Naive thymus-derived CD4-positive, alpha-beta T cell (primary cell): ENCODE results near the gene BCAS3. TPM values are rescaled to one million over a fixed set of nuclear protein-coding genes. Genes with fewer than 3 reads are reported as not detected.

Experiments used
- ATAC-seq: fragments of 150-1000 bp; cut with Tn5 transposase; 2 replicates; pipeline ENCODE4 v1.10.0; 2021; ENCODE audit warnings: mild to moderate bottlenecking, moderate library complexity
- CTCF ChIA-PET: fragments of 350-600 bp; sonication (Branson Sonifier 250); formaldehyde crosslinking; loops from one replicate; lab custom pipeline; 2021; ENCODE audit warnings: antibody characterized with exemption; lab: Charles Lee
- POLR2A ChIA-PET: fragments of 350-600 bp; sonication (Branson Sonifier 250); formaldehyde crosslinking; loops from one replicate; lab custom pipeline; 2021; ENCODE audit warnings: antibody characterized with exemption, inconsistent platforms; lab: Charles Lee
- DNase-seq, 9 donors: peaks; one replicate each; pipeline versions ENCODE4 v3.0.0 to v3.0.0-alpha.2; 2020 to 2022; ENCODE audit warnings: mixed read lengths in 1 of 9
- H3K27ac ChIP-seq: one replicate; pipeline ENCODE4 v1.7.0; 2013; ENCODE audit warnings: mild to moderate bottlenecking, low read depth, low read length, moderate library complexity
- H3K27me3 ChIP-seq, 2 donors: one replicate each; pipeline ENCODE4 v1.7.0; 2013; ENCODE audit warnings: low read length in 2 of 2, mild to moderate bottlenecking in 2 of 2, moderate library complexity in 2 of 2; ENCODE audit not compliant: control insufficient read depth in 2 of 2, insufficient read depth in 2 of 2
- H3K36me3 ChIP-seq, 3 experiments: 1 replicate in 2 of 3; 2 replicates in 1 of 3; pipeline ENCODE4 v1.7.0; 2013; ENCODE audit warnings: low read length in 3 of 3, mild to moderate bottlenecking in 3 of 3, moderate library complexity in 1 of 3; ENCODE audit not compliant: insufficient read depth in 3 of 3, control insufficient read depth in 2 of 3
- H3K4me1 ChIP-seq, 2 donors: one replicate each; pipeline ENCODE4 v1.7.0; 2013; ENCODE audit warnings: low read length in 2 of 2, mild to moderate bottlenecking in 2 of 2, moderate library complexity in 1 of 2; ENCODE audit not compliant: control insufficient read depth in 2 of 2, insufficient read depth in 2 of 2
- H3K4me3 ChIP-seq: 2 replicates; pipeline ENCODE4 v1.7.0; 2013; ENCODE audit warnings: mild to moderate bottlenecking, low read length
- H3K9me3 ChIP-seq, 3 experiments: 1 replicate in 2 of 3; 2 replicates in 1 of 3; pipeline ENCODE4 v1.7.0; 2013; ENCODE audit warnings: low read length in 3 of 3; ENCODE audit not compliant: control insufficient read depth in 2 of 3
- H3K27ac Mint-ChIP-seq, 9 donors: one replicate each; pipeline ENCODE4 v1.8.0; 2020 to 2022; ENCODE audit warnings: mixed read lengths in 9 of 9, mild to moderate bottlenecking in 8 of 9, moderate library complexity in 5 of 9, inconsistent platforms in 2 of 9
- H3K27me3 Mint-ChIP-seq, 5 donors: one replicate each; pipeline ENCODE4 v1.8.0; 2021 to 2022; ENCODE audit warnings: mixed read lengths in 5 of 5, mild to moderate bottlenecking in 1 of 5
- H3K36me3 Mint-ChIP-seq, 5 donors: one replicate each; pipeline ENCODE4 v1.8.0; 2020 to 2022; ENCODE audit warnings: mixed read lengths in 5 of 5, mild to moderate bottlenecking in 3 of 5, inconsistent platforms in 1 of 5
- H3K4me1 Mint-ChIP-seq, 7 donors: one replicate each; pipeline ENCODE4 v1.8.0; 2020 to 2022; ENCODE audit warnings: mixed read lengths in 7 of 7, mild to moderate bottlenecking in 3 of 7, inconsistent platforms in 1 of 7
- H3K4me3 Mint-ChIP-seq, 10 donors: one replicate each; pipeline ENCODE4 v1.8.0; 2020 to 2022; ENCODE audit warnings: mild to moderate bottlenecking in 10 of 10, mixed read lengths in 10 of 10, moderate library complexity in 6 of 10, inconsistent platforms in 2 of 10
- H3K9me3 Mint-ChIP-seq, 11 donors: one replicate each; pipeline ENCODE4 v1.8.0; 2020 to 2022; ENCODE audit warnings: mixed read lengths in 11 of 11, mild to moderate bottlenecking in 4 of 11, inconsistent platforms in 1 of 11, moderate library complexity in 1 of 11
- intact Hi-C, 2 donors: fragments of 100-400 bp; cut with micrococcal nuclease; formaldehyde crosslinking; loops; one replicate each; pipeline ENCODE4 v1.15.1; 2023
- polyA plus RNA-seq, 2 donors: library from polyadenylated mRNA; unstranded; fragments of 300-500 nt; fragmentation: Illumina TruSeq; gene quantifications; one replicate each; pipeline ENCODE4 v1.2.3, GENCODE V29; 2021
- total RNA-seq, 6 experiments: library from RNA in 5 of 6; stranded (reverse) in 5 of 6; gene quantifications; 1 replicate in 5 of 6; 2 replicates in 1 of 6; pipeline ENCODE4 v1.2.3 and lab custom pipeline; 2021 to 2026

BCAS3 gene
- total and polyA plus RNA-seq, 7 experiments from 2014 or later = 18.4 to 57.8 (median 37.5) TPM

DNA sequence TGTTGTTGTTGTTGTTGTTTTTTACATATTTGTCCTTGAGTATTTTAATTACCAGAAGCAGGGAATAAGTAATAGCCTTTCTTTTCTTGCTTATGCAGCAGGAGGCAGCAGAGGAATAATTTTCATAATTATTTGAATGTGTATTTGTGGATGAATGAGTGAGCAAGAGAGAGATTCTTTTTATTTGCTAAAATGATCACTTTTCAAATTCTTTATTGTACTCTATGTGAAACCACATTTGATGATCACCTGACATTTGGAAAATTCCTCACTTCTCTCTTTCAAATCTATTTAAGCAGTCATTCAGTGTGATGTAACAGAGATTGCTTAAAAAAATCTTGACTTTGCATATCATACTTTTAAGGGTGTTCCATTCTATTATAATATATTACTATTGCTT lies 223.6 kb downstream of the BCAS3 start:
- Mint-ChIP-seq H3K36me3 (peaks cover 0 to 39% (median 27%) of the 10 kb centered on the region in 5 donors), H3K27me3 (no peaks in the 10 kb centered on the region), H3K9me3 (peaks cover 1 to 18% (median 12%) of the 10 kb centered on the region in 11 donors), H3K4me1 (peaks cover 0 to 5% (median 0%) of the 10 kb centered on the region in 7 donors), H3K27ac (no peak overlapping the region), H3K4me3 (no peak overlapping the region)
- Histone ChIP-seq H3K4me3 (no peak overlapping the region), H3K27me3 (no peaks in the 10 kb centered on the region), H3K36me3 (no peaks in the 10 kb centered on the region), H3K4me1 (no peaks in the 10 kb centered on the region), H3K9me3 (peaks cover 0 to 7% (median 0%) of the 10 kb centered on the region in 3 experiments), H3K27ac (no peak overlapping the region)
- no peak for ATAC-seq
- ChIA-PET POLR2A (no interaction called here), CTCF (no interaction called here)
- intact Hi-C loops = no loop called here
- no peak for DNase-seq

GRCh38 chr17:60901806-60902205 lies 224.2 kb downstream of the BCAS3 start:
- H3K36me3 Mint-ChIP-seq = peaks cover 0 to 35% (median 21%) of the 10 kb centered on the region in 5 donors
- Histone ChIP-seq H3K36me3 (no peaks in the 10 kb centered on the region), H3K9me3 (peaks cover 0 to 5% (median 0%) of the 10 kb centered on the region in 3 experiments), H3K4me1 (no peaks in the 10 kb centered on the region), H3K4me3 (no peak overlapping the region), H3K27me3 (no peaks in the 10 kb centered on the region), H3K27ac (no peak overlapping the region)
- CTCF ChIA-PET = no interaction called here
- no peak for DNase-seq
- ATAC-seq = no peak
- H3K27ac Mint-ChIP-seq = no peak overlapping the region
- H3K4me3 Mint-ChIP-seq = no peak overlapping the region
- intact Hi-C loops = no loop called here
- POLR2A ChIA-PET = no interaction called here
- H3K9me3 Mint-ChIP-seq = peaks cover 1 to 13% (median 7%) of the 10 kb centered on the region in 11 donors
- peaks cover 0 to 5% (median 0%) of the 10 kb centered on the region in 7 donors for H3K4me1 Mint-ChIP-seq
- H3K27me3 Mint-ChIP-seq = no peaks in the 10 kb centered on the region

GRCh38 chr17:60902399-60902798 lies 224.7 kb downstream of the BCAS3 start:
- CTCF ChIA-PET = no interaction called here
- Mint-ChIP-seq H3K27me3 (no peaks in the 10 kb centered on the region), H3K4me1 (peaks cover 0 to 5% (median 0%) of the 10 kb centered on the region in 7 donors)

DNA sequence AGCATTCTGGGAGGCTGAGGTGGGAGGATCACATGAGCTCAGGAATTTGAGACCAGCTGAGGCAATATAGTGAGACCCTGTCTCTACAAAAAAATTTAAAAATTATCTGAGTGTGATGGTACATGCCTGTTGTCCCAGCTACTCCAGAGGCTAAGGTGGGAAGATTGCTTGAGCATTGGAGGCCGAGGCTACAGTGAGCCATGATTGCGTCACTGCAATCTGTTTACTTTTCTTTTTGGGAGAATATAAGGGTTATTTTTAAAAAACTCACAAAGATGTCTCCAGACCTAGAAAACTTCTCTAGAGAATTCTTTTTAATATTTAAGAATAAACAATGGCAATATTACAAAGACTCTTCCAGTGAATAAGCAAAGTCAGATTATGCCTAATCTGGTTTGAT lies 226.9 kb downstream of the BCAS3 start:
- ATAC-seq = no peak
- H3K36me3 Mint-ChIP-seq = peaks cover 0 to 27% (median 6%) of the 10 kb centered on the region in 5 donors
- H3K27me3 ChIP-seq = no peaks in the 10 kb centered on the region
- no peaks in the 10 kb centered on the region for H3K9me3 ChIP-seq
- no peak for DNase-seq
- intact Hi-C loops = no loop called here
- no peak overlapping the region for H3K27ac Mint-ChIP-seq
- H3K4me1 Mint-ChIP-seq = peaks cover 0 to 5% (median 0%) of the 10 kb centered on the region in 7 donors
- H3K36me3 ChIP-seq = no peaks in the 10 kb centered on the region
- no peak overlapping the region for H3K4me3 ChIP-seq
- H3K27me3 Mint-ChIP-seq = no peaks in the 10 kb centered on the region
- no peaks in the 10 kb centered on the region for H3K4me1 ChIP-seq
- H3K4me3 Mint-ChIP-seq = no peak overlapping the region
- ChIA-PET CTCF (no interaction called here), POLR2A (no interaction called here)
- no peak overlapping the region for H3K27ac ChIP-seq
- no peaks in the 10 kb centered on the region for H3K9me3 Mint-ChIP-seq

More at GRCh38 chr17:60902399-60902798, 224.7 kb downstream of the BCAS3 start:
- no peak for DNase-seq
- Mint-ChIP-seq H3K36me3 (peaks cover 0 to 33% (median 15%) of the 10 kb centered on the region in 5 donors), H3K4me3 (no peak overlapping the region), H3K9me3 (peaks cover 0 to 7% (median 1%) of the 10 kb centered on the region in 11 donors), H3K27ac (no peak overlapping the region)
- Histone ChIP-seq H3K27me3 (no peaks in the 10 kb centered on the region), H3K27ac (no peak overlapping the region), H3K36me3 (no peaks in the 10 kb centered on the region), H3K9me3 (no peaks in the 10 kb centered on the region), H3K4me1 (no peaks in the 10 kb centered on the region), H3K4me3 (no peak overlapping the region)
- POLR2A ChIA-PET = no interaction called here
- intact Hi-C loops = no loop called here
- ATAC-seq = no peak

DNA sequence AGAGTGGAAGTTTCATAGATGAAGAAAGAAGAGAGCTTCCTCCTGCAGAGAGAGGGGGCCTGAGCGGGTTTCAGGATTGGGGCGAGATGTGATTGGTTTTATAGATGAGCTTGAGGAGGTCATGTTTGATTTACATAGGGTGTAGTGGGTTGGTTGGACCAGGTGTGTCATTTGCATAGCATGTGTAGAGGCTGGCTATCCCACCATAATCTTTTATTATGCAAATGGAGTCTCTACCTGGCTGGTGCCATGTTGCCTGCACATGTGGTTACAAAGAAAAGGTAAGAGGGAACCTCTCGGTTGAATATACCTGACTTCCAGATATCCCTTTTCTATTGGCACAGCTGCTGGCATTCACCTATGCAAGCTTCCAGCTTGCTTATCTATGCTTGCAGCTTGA lies 228.1 kb downstream of the BCAS3 start:
- ATAC-seq = no peak
- peaks cover 0 to 31% (median 12%) of the 10 kb centered on the region in 5 donors for H3K36me3 Mint-ChIP-seq
- POLR2A ChIA-PET = no interaction called here

GRCh38 chr17:60908324-60908723 lies 230.7 kb downstream of the BCAS3 start:
- Histone ChIP-seq H3K27ac (no peak overlapping the region), H3K27me3 (no peaks in the 10 kb centered on the region), H3K4me1 (no peaks in the 10 kb centered on the region), H3K9me3 (no peaks in the 10 kb centered on the region), H3K4me3 (no peak overlapping the region), H3K36me3 (no peaks in the 10 kb centered on the region)
- POLR2A ChIA-PET = no interaction called here
- CTCF ChIA-PET = no interaction called here
- Mint-ChIP-seq H3K9me3 (no peaks in the 10 kb centered on the region), H3K36me3 (peaks cover 0 to 28% (median 19%) of the 10 kb centered on the region in 5 donors), H3K4me1 (peaks cover 0 to 1% (median 0%) of the 10 kb centered on the region in 7 donors), H3K27me3 (no peaks in the 10 kb centered on the region), H3K27ac (no peak overlapping the region), H3K4me3 (no peak overlapping the region)
- DNase-seq (no peak), ATAC-seq (no peak)
- intact Hi-C loops = no loop called here

More for the DNA sequence above, 228.1 kb downstream of the BCAS3 start:
- Mint-ChIP-seq H3K4me3 (no peak overlapping the region), H3K9me3 (no peaks in the 10 kb centered on the region), H3K27ac (no peak overlapping the region), H3K4me1 (peaks cover 0 to 2% (median 0%) of the 10 kb centered on the region in 7 donors), H3K27me3 (no peaks in the 10 kb centered on the region)
- DNase-seq = no peak
- intact Hi-C loops = no loop called here
- Histone ChIP-seq H3K9me3 (no peaks in the 10 kb centered on the region), H3K4me1 (no peaks in the 10 kb centered on the region), H3K27me3 (no peaks in the 10 kb centered on the region), H3K36me3 (no peaks in the 10 kb centered on the region), H3K4me3 (no peak overlapping the region), H3K27ac (no peak overlapping the region)
- CTCF ChIA-PET = no interaction called here

DNA sequence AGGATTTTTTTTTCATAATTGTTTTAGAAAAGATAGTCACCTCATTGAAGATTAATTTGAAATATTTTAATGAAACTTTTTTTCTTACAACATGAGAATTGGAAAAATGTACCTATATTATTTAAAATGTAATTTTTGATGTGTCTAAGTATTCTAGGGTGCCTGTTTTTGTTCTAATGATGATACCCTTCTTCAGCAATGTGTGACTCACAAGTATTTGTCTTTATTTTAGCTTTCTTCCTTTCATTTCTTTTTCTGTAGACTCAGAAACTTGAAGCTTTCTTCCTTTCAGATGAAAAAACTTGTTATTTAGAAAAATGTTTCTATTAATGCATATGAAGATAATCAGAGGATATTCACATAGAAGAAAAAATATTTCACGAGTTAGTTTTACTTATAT lies 231.8 kb downstream of the BCAS3 start:
- Histone ChIP-seq H3K9me3 (no peaks in the 10 kb centered on the region), H3K27ac (no peak overlapping the region), H3K4me1 (no peaks in the 10 kb centered on the region), H3K4me3 (no peak overlapping the region), H3K36me3 (no peaks in the 10 kb centered on the region), H3K27me3 (no peaks in the 10 kb centered on the region)
- intact Hi-C loops = no loop called here
- Mint-ChIP-seq H3K27me3 (no peaks in the 10 kb centered on the region), H3K27ac (no peak overlapping the region), H3K4me1 (peaks cover 0 to 1% (median 0%) of the 10 kb centered on the region in 7 donors), H3K36me3 (peaks cover 0 to 33% (median 30%) of the 10 kb centered on the region in 5 donors), H3K4me3 (no peak overlapping the region), H3K9me3 (peaks cover 0 to 3% (median 0%) of the 10 kb centered on the region in 11 donors)
- ATAC-seq (no peak), DNase-seq (no peak)
- CTCF ChIA-PET = no interaction called here
- POLR2A ChIA-PET = no interaction called here
